Esophagus squamous epithelium (tissue), 4 donors: ENCODE results near the gene ADAMTS2.

Experiments used
- POLR2A ChIP-seq, 4 donors: fragments of 450-650 bp; IDR thresholded peaks; one replicate each; pipeline ENCODE4 v1.6.1; 2017; ENCODE audit warnings: antibody characterized with exemption in 4 of 4, mild to moderate bottlenecking in 4 of 4, moderate library complexity in 3 of 4
- TF ChIP-seq, protein P1 (sequence below), 6 experiments: fragments of 450-650 bp in 4 of 6; fragments of 200-600 bp in 2 of 6; sonication (generic) in 2 of 6; IDR thresholded peaks; one replicate each; pipeline ENCODE4 v1.5.1; 2016 to 2019; ENCODE audit warnings: antibody characterized with exemption in 6 of 6, mild to moderate bottlenecking in 4 of 6, moderate library complexity in 4 of 6

- TF ChIP-seq POLR2A (IDR thresholded peaks at IDR 0.05): no peak
- TF ChIP-seq, protein P1, sequence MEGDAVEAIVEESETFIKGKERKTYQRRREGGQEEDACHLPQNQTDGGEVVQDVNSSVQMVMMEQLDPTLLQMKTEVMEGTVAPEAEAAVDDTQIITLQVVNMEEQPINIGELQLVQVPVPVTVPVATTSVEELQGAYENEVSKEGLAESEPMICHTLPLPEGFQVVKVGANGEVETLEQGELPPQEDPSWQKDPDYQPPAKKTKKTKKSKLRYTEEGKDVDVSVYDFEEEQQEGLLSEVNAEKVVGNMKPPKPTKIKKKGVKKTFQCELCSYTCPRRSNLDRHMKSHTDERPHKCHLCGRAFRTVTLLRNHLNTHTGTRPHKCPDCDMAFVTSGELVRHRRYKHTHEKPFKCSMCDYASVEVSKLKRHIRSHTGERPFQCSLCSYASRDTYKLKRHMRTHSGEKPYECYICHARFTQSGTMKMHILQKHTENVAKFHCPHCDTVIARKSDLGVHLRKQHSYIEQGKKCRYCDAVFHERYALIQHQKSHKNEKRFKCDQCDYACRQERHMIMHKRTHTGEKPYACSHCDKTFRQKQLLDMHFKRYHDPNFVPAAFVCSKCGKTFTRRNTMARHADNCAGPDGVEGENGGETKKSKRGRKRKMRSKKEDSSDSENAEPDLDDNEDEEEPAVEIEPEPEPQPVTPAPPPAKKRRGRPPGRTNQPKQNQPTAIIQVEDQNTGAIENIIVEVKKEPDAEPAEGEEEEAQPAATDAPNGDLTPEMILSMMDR (IDR thresholded peaks at IDR 0.05): no peak
Measured at GRCh38 chr5:179323026-179323870, 22.0 kb downstream of the ADAMTS2 start.
